Right lung (tissue), 5 donors: Measurements from ENCODE around the gene R3HCC1L. TPM values are rescaled to one million over a fixed set of nuclear protein-coding genes. Genes with fewer than 3 reads are reported as not detected.
A peak's percentile ranks its signal among the peaks of the same experiment; 100 is the strongest.
"Not testable (repeated sequence)": the region's sequence is repeated elsewhere in the genome, so short reads cannot be mapped to it uniquely, and the experiment has no call there.

Experiments used
- DNase-seq, 2 donors: peaks; one replicate each; pipeline ENCODE4 v3.0.0-alpha.2; 2013
- polyA plus RNA-seq, 5 donors: library from polyadenylated mRNA; unstranded; fragments of 120-200 nt; gene quantifications; one replicate each; pipeline versions ENCODE4 v1.2.1 to v1.2.3, GENCODE V29; 2013; ENCODE audit warnings: inconsistent platforms in 1 of 5, low replicate concordance in 1 of 5; ENCODE audit not compliant: insufficient read length in 5 of 5, insufficient read depth in 1 of 5

Gene R3HCC1L
- polyA plus RNA-seq, 5 donors = 16.4 to 21.6 (median 19.7) TPM

GRCh38 chr10:98228266-98228665, 93.8 kb downstream of the R3HCC1L start:
- DNase-seq = not testable (repeated sequence)

GRCh38 chr10:98231417-98231816, 97.0 kb downstream of the R3HCC1L start:
- DNase-seq = no peak

GRCh38 chr10:98235846-98236245, 101.4 kb downstream of the R3HCC1L start:
- DNase-seq = no peak

GRCh38 chr10:98236862-98237261, 102.4 kb downstream of the R3HCC1L start:
- no peak for DNase-seq

GRCh38 chr10:98238391-98238790, 103.9 kb downstream of the R3HCC1L start:
- no peak for DNase-seq

- no peak for DNase-seq
Measured at GRCh38 chr10:98240524-98240923, 106.1 kb downstream of the R3HCC1L start.

GRCh38 chr10:98242823-98243222, 108.4 kb downstream of the R3HCC1L start:
- DNase-seq = peak in 1 of 2 donors; percentile 46

GRCh38 chr10:98244141-98244540, 109.7 kb downstream of the R3HCC1L start:
- no peak for DNase-seq

- DNase-seq = no peak
Measured at GRCh38 chr10:98244586-98244985, 110.1 kb downstream of the R3HCC1L start.

GRCh38 chr10:98246911-98247805, 112.7 kb downstream of the R3HCC1L start:
- peak in 1 of 2 donors; percentile 48 for DNase-seq

GRCh38 chr10:98248018-98248417, 113.6 kb downstream of the R3HCC1L start:
- no peak for DNase-seq

GRCh38 chr10:98249134-98249533, 114.7 kb downstream of the R3HCC1L start:
- DNase-seq = no peak

GRCh38 chr10:98251399-98251798, 116.9 kb downstream of the R3HCC1L start:
- DNase-seq = no peak

GRCh38 chr10:98252464-98252863, 118.0 kb downstream of the R3HCC1L start:
- DNase-seq = no peak

GRCh38 chr10:98253499-98253898, 119.0 kb downstream of the R3HCC1L start:
- DNase-seq = no peak

- no peak for DNase-seq
Measured at GRCh38 chr10:98254234-98254974, 119.9 kb downstream of the R3HCC1L start.

GRCh38 chr10:98255146-98255877, 120.9 kb downstream of the R3HCC1L start:
- DNase-seq = no peak

- DNase-seq = no peak
Measured at GRCh38 chr10:98256692-98257091, 122.2 kb downstream of the R3HCC1L start.

- no peak for DNase-seq
Measured at GRCh38 chr10:98257198-98257597, 122.7 kb downstream of the R3HCC1L start.

GRCh38 chr10:98257961-98258360, 123.5 kb downstream of the R3HCC1L start:
- no peak for DNase-seq

- no peak for DNase-seq
Measured at GRCh38 chr10:98258683-98259454, 124.4 kb downstream of the R3HCC1L start.
